ENCODE results near the gene DOCK8.

Gene DOCK8

GRCh38 chr9:414595-414994, 199.9 kb downstream of the DOCK8 start:
- DNase-seq (ENCODE audit: low spot score), result no peak

GRCh38 chr9:419571-420171, 205.0 kb downstream of the DOCK8 start:
- DNase-seq (ENCODE audit: low spot score), result no peak

GRCh38 chr9:421896-422295, 207.2 kb downstream of the DOCK8 start:
- DNase-seq (ENCODE audit: low spot score), result no peak

GRCh38 chr9:426264-426663, 211.6 kb downstream of the DOCK8 start:
- no peak for DNase-seq (ENCODE audit: low spot score)

- DNase-seq (ENCODE audit: low spot score), result no peak
Observed at GRCh38 chr9:426976-427375, 212.3 kb downstream of the DOCK8 start.

- DNase-seq (ENCODE audit: low spot score), result no peak
Observed at GRCh38 chr9:431701-432100, 217.0 kb downstream of the DOCK8 start.

GRCh38 chr9:436482-436881, 221.8 kb downstream of the DOCK8 start:
- no peak for DNase-seq (ENCODE audit: low spot score)

GRCh38 chr9:437066-437465, 222.4 kb downstream of the DOCK8 start:
- DNase-seq (ENCODE audit: low spot score), result no peak

- no peak for DNase-seq (ENCODE audit: low spot score)
Observed at GRCh38 chr9:437574-438001, 222.9 kb downstream of the DOCK8 start.

GRCh38 chr9:438066-438465, 223.4 kb downstream of the DOCK8 start:
- no peak for DNase-seq (ENCODE audit: low spot score)

- no peak for DNase-seq (ENCODE audit: low spot score)
Observed at GRCh38 chr9:438961-439768, 224.5 kb downstream of the DOCK8 start.

- no peak for DNase-seq (ENCODE audit: low spot score)
Observed at GRCh38 chr9:441126-441525, 226.5 kb downstream of the DOCK8 start.

GRCh38 chr9:444528-444927, 229.9 kb downstream of the DOCK8 start:
- DNase-seq (ENCODE audit: low spot score), result no peak

- DNase-seq (ENCODE audit: low spot score), result no peak
Observed at GRCh38 chr9:445033-445432, 230.4 kb downstream of the DOCK8 start.

- DNase-seq (ENCODE audit: low spot score), result no peak
Observed at GRCh38 chr9:446074-446699, 231.5 kb downstream of the DOCK8 start.

GRCh38 chr9:447230-448025, 232.8 kb downstream of the DOCK8 start:
- peak; percentile 78 for DNase-seq (ENCODE audit: low spot score)

GRCh38 chr9:450057-450456, 235.4 kb downstream of the DOCK8 start:
- DNase-seq (ENCODE audit: low spot score), result no peak

GRCh38 chr9:450561-450960, 235.9 kb downstream of the DOCK8 start:
- DNase-seq (ENCODE audit: low spot score), result no peak

GRCh38 chr9:453832-454231, 239.2 kb downstream of the DOCK8 start:
- no peak for DNase-seq (ENCODE audit: low spot score)

- DNase-seq (ENCODE audit: low spot score), result no peak
Observed at GRCh38 chr9:456365-456764, 241.7 kb downstream of the DOCK8 start.

- no peak for DNase-seq (ENCODE audit: low spot score)
Observed at GRCh38 chr9:458590-458989, 243.9 kb downstream of the DOCK8 start.
